HepG2 (cell line): Measurements from ENCODE around the gene ZNF628. TPM values are rescaled to one million over a fixed set of nuclear protein-coding genes. Genes with fewer than 3 reads are reported as not detected.

Experiments
- ATF1 ChIP-seq: IDR thresholded peaks from 2 replicates; pipeline ENCODE4 v1.6.1; 2016; ENCODE audit warnings: mild to moderate bottlenecking, control low read depth
- BRD4 ChIP-seq: sonication (generic); formaldehyde crosslinking; IDR thresholded peaks from 2 replicates; pipeline ENCODE4 v1.4.0; 2020; ENCODE audit warnings: missing genetic modification reagents
- EED ChIP-seq: sonication (generic); formaldehyde crosslinking; IDR thresholded peaks from 2 replicates; pipeline ENCODE4 v1.5.0; 2020; ENCODE audit warnings: mild to moderate bottlenecking, missing genetic modification reagents
- EP300 ChIP-seq, 3 experiments: sonication (generic) in 1 of 3; formaldehyde crosslinking in 1 of 3; IDR thresholded peaks; 2 replicates each; pipeline versions ENCODE4 v1.5.1 to v1.6.1; 2011 to 2020; ENCODE audit warnings: low read depth in 2 of 3, low read length in 2 of 3, borderline replicate concordance in 1 of 3, improper control_type of control experiment in 1 of 3, mild to moderate bottlenecking in 1 of 3, missing genetic modification reagents in 1 of 3, moderate library complexity in 1 of 3
- FOSL1 ChIP-seq: sonication (generic); formaldehyde crosslinking; IDR thresholded peaks from 2 replicates; pipeline ENCODE4 v1.9.0; 2021; ENCODE audit warnings: missing genetic modification reagents, borderline replicate concordance
- FOXK2 ChIP-seq: fragments of 450-650 bp; IDR thresholded peaks from 2 replicates; pipeline ENCODE4 v1.6.1; 2016
- GLMP ChIP-seq: sonication (generic); formaldehyde crosslinking; IDR thresholded peaks from 2 replicates; pipeline ENCODE4 v1.9.0; 2021; ENCODE audit warnings: missing genetic modification reagents, mild to moderate bottlenecking, borderline replicate concordance
- HES4 ChIP-seq: sonication (generic); formaldehyde crosslinking; IDR thresholded peaks from 2 replicates; pipeline ENCODE4 v1.9.0; 2021; ENCODE audit warnings: mild to moderate bottlenecking, missing genetic modification reagents, borderline replicate concordance
- JUN ChIP-seq: sonication (generic); formaldehyde crosslinking; IDR thresholded peaks from 2 replicates; pipeline ENCODE4 v1.4.0; 2020; ENCODE audit warnings: mild to moderate bottlenecking, missing genetic modification reagents
- KAT8 ChIP-seq: IDR thresholded peaks from 2 replicates; pipeline ENCODE4 v1.6.1; 2016; ENCODE audit warnings: missing genetic modification reagents, missing compliant biosample characterization
- KDM5A ChIP-seq: fragments of 200-600 bp; sonication (generic); IDR thresholded peaks from 2 replicates; pipeline ENCODE4 v1.7.0; 2018; ENCODE audit warnings: antibody characterized with exemption, mild to moderate bottlenecking, low read length, borderline replicate concordance
- MAFF ChIP-seq: IDR thresholded peaks from 2 replicates; pipeline ENCODE4 v1.6.1; 2011; ENCODE audit warnings: low read depth, low read length, improper control_type of control experiment
- MTF2 ChIP-seq: sonication (generic); formaldehyde crosslinking; IDR thresholded peaks from 2 replicates; pipeline ENCODE4 v1.5.0; 2020; ENCODE audit warnings: missing genetic modification reagents, borderline replicate concordance
- NFE2L1 ChIP-seq: sonication (generic); formaldehyde crosslinking; IDR thresholded peaks from 2 replicates; pipeline ENCODE4 v1.4.0; 2020; ENCODE audit warnings: missing genetic modification reagents, mild to moderate bottlenecking, borderline replicate concordance
- RBAK ChIP-seq: sonication (generic); formaldehyde crosslinking; IDR thresholded peaks from 2 replicates; pipeline ENCODE4 v1.5.1; 2020; ENCODE audit warnings: mild to moderate bottlenecking, missing genetic modification reagents
- REXO4 ChIP-seq: sonication (generic); formaldehyde crosslinking; IDR thresholded peaks from 2 replicates; pipeline ENCODE4 v1.8.0; 2022; ENCODE audit warnings: missing genetic modification reagents, mild to moderate bottlenecking, borderline replicate concordance
- RNF2 ChIP-seq: fragments of 450-650 bp; conservative IDR thresholded peaks from 2 replicates; pipeline ENCODE4 v1.6.1; 2016; ENCODE audit warnings: low read depth
- SNAI1 ChIP-seq: sonication (generic); formaldehyde crosslinking; IDR thresholded peaks from 2 replicates; pipeline ENCODE4 v1.5.0; 2020; ENCODE audit warnings: mild to moderate bottlenecking, missing genetic modification reagents, borderline replicate concordance
- TARDBP ChIP-seq: sonication (generic); formaldehyde crosslinking; IDR thresholded peaks from 2 replicates; pipeline ENCODE4 v1.8.0; 2022; ENCODE audit warnings: mild to moderate bottlenecking, missing genetic modification reagents
- THAP7 ChIP-seq: sonication (generic); formaldehyde crosslinking; IDR thresholded peaks from 2 replicates; pipeline ENCODE4 v1.8.1; 2023; ENCODE audit warnings: mild to moderate bottlenecking, missing genetic modification reagents
- UBTF ChIP-seq: sonication (generic); formaldehyde crosslinking; IDR thresholded peaks from 2 replicates; pipeline ENCODE4 v1.4.0; 2020; ENCODE audit warnings: mild to moderate bottlenecking, missing genetic modification reagents
- ZNF12 ChIP-seq: sonication (generic); formaldehyde crosslinking; IDR thresholded peaks from 2 replicates; pipeline ENCODE4 v1.5.0; 2020; ENCODE audit warnings: missing genetic modification reagents
- ZNF225 ChIP-seq: sonication (generic); formaldehyde crosslinking; IDR thresholded peaks from 2 replicates; pipeline ENCODE4 v1.4.0; 2020; ENCODE audit warnings: mild to moderate bottlenecking, missing genetic modification reagents
- ZNF513 ChIP-seq: sonication (generic); formaldehyde crosslinking; conservative IDR thresholded peaks from 2 replicates; pipeline ENCODE4 v1.5.0; 2020; ENCODE audit warnings: missing genetic modification reagents
- ZNF570 ChIP-seq: sonication (generic); formaldehyde crosslinking; IDR thresholded peaks from 2 replicates; pipeline ENCODE4 v1.4.0; 2020; ENCODE audit warnings: mild to moderate bottlenecking, missing genetic modification reagents, borderline replicate concordance
- polyA plus RNA-seq, 8 experiments: library from polyadenylated mRNA; depleted of rRNA in 3 of 8; stranded (reverse) in 7 of 8; unstranded in 1 of 8; fragments of >200 nt; fragmentation: Illumina TruSeq in 4 of 8; extraction: Trizol in 4 of 8; gene quantifications; 2 replicates each; pipeline versions ENCODE4 v1.2.1 to v1.2.3, GENCODE V29; 2011 to 2016; ENCODE audit warnings: low read depth in 4 of 8, missing spikeins in 1 of 8, mixed read lengths in 1 of 8; ENCODE audit not compliant: insufficient read depth in 1 of 8
- total RNA-seq, 5 experiments: library from RNA; depleted of rRNA; stranded (reverse); fragments of >200 nt; fragmentation: Illumina TruSeq; extraction: Trizol; gene quantifications; 2 replicates each; pipeline ENCODE4 v1.2.3, GENCODE V29; 2016; ENCODE audit warnings: low read depth in 1 of 5

ZNF628 gene
- total and polyA plus RNA-seq, 2 of the 13 experiments (the other 11 are each of a cell fraction or from before 2014, with no cell fraction given): 0.54 to 1.2 TPM

- TF ChIP-seq BRD4 (peak; percentile 49; the same call in 1 of the 2 replicates), KAT8 (CRISPR knock-in tag) (peak; percentile 54), ZNF12 (CRISPR knock-in tag) (no peak), UBTF (peak; percentile 80), SNAI1 (CRISPR knock-in tag) (no peak), JUN (CRISPR knock-in tag) (peak; percentile 15; the same call in 1 of the 2 replicates), ZNF225 (CRISPR knock-in tag) (peak; percentile 78; the same call in 1 of the 2 replicates), EED (CRISPR knock-in tag) (peak; percentile 77; the same call in 1 of the 2 replicates), NFE2L1 (CRISPR knock-in tag) (peak; percentile 22; the same call in 1 of the 2 replicates), REXO4 (CRISPR knock-in tag) (no peak), EP300 (IDR thresholded peaks at IDR 0.05; ENCODE audit: low read depth in 2 of 2, low read length in 2 of 2) (no peak), EP300 (CRISPR knock-in tag; IDR thresholded peaks at IDR 0.05; ENCODE audit: borderline replicate concordance) (no peak), FOXK2 (no peak), TARDBP (CRISPR knock-in tag) (peak; percentile 76), ZNF513 (CRISPR knock-in tag) (no peak), RBAK (CRISPR knock-in tag) (no peak), MTF2 (CRISPR knock-in tag) (no peak), MAFF (peak; percentile 29; the same call in 1 of the 2 replicates), THAP7 (CRISPR knock-in tag) (no peak; the same call in 1 of the 2 replicates), KDM5A (peak; percentile 40; the same call in 1 of the 2 replicates), RNF2 (peak; percentile 83; the same call in 1 of the 2 replicates), FOSL1 (CRISPR knock-in tag) (no peak), HES4 (CRISPR knock-in tag) (peak; percentile 64; the same call in 1 of the 2 replicates), GLMP (no peak), ZNF570 (CRISPR knock-in tag) (no peak), ATF1 (CRISPR knock-in tag) (peak; percentile 84)
Measured at GRCh38 chr19:55461259-55461973, 15.0 kb upstream of the ZNF628 start, which contains the start of gene ISOC2 (continued).
